Hematopoietic multipotent progenitor cell treated with erythropoietin and hydrocortisone succinate and interleukin-3 and kit ligand, for 6 days (in vitro differentiated cells): ENCODE measurements around the gene ITM2C.
A peak's percentile ranks its signal among the peaks of the same experiment; 100 is the strongest.

Experiments
- DNase-seq: peaks from one replicate; pipeline ENCODE4 v3.0.0-alpha.2; 2015

Gene ITM2C

GRCh38 chr2:230893841-230894781 lies 29.4 kb downstream of the ITM2C start:
- no peak for DNase-seq

GRCh38 chr2:230895536-230896345 lies 31.0 kb downstream of the ITM2C start:
- DNase-seq = peak; percentile 69

DNA sequence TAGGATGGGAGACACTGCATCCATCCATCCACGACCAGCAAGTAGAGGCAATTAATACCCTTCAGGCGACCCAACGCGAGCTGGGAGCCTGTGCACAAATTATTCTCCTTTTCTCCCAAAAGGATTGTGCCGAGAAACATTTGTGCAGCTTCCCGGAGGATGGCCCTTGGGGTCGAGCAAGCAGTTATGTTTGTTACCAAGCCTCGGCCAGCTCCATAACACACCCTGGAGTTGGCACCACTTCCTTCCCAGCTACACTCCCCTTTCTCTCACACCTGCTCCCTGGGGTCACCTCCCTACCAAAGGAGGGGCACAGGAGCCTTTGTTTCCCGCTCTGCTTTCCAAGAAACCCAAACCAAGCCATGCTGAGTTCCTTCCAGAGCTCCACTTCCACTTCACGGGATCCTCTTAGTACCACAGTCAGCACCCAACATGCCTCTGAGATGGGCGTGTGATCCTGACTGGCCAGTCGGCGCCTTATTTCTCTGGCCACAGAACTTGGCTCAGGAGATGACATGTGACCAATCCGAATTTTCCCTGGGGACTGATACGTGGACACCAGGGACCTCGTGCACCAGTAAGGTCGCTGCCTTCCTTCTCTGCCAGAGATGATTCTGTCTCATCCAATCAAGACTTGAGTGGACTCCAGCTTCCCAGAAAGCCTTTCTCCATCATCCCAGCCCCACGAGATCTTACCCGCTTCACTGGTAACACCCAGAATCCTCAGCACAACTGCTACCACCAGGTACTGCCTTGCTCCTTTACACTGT lies 31.8 kb downstream of the ITM2C start:
- no peak for DNase-seq

DNA sequence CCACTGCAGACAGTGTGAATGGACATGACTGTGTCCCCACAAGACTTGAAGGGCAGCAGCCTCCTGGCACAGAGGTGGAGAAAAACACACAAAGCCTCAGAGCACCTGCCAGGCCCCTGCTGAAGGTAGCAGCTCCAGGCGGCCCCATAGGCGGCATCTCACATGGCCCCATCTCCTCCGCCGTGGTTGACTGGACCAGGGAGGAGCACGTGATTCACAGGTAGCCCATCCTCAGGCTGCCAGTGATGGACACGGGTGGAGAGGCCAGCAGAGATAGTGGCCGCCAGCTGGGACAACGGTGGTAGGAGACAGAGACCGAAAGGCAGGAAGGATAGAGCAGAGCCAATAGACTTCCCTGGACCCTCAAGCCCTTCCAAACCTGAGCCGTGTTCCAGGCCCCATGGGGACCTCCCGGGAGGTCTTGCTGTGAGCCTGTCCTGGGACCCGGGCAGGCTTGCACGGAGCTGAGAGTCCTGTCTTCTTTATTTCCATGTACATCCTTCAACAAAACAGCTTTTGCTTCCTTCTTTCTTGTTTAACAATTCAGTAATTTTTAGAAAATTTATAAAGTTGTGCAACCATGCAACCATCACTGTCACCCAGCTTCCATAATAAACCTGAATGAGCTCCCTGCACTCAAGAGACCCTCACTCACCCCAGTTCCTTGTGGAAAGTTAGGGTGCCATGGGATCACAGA lies 33.4 kb downstream of the ITM2C start:
- DNase-seq = no peak

DNA sequence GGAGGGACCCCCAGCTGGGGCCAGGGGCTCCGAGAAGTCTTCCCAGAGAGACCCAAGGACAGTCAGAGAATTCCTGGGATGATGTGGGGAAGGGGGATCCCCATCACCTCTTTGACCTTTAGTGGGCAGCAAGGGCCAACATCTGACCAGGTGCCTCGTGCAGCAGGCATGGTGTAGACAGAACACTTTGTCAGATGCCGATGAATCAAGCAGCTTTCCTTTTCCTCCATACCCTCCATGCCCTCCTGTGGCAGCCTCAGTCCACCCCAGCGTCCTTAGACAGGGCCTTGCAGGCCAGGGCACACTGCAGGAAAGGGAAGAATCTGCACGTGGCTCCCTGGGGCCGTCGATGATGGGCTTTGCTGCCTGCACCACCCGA lies 34.0 kb downstream of the ITM2C start:
- DNase-seq = no peak

DNA sequence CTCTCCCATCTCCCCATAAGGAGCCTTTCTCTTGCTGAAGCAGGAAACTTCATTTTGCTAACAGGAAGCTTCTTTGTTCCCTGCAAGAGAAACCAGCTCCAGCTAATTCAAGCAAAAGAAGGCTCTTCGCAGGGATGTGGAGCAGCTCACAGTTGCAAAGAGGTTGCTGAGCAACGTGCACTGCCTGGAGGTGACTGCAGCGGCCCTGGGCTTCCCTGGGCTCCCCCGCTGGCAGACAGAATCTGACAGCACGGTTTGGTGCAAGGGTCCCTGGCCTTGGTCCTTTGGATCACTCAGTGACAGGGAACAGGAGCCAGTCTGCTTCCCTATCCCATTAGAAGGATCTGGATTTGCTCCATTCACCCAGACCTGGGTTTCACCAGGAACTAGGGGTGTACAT lies 34.5 kb downstream of the ITM2C start:
- DNase-seq = no peak

DNA sequence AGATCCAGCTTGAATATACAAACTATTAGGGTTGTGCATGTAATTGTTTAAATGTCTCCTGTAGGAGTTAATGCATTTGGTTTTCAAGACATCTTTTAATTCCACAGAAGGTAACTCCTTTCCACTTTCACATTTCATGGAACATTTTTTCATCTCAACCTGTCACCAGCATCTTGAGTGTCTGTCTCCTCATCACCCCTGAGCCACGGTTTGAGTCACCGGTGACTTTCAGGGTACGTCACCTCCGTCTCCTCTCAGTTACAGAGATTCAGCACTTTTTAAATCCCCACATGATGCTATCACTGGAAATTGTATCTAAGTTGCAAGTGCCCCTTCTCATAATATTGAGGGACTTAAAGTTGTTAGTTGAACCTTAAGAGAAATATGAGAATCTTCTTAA lies 35.0 kb downstream of the ITM2C start:
- DNase-seq = no peak

- DNase-seq = no peak
Observed at GRCh38 chr2:230900336-230900995, 35.7 kb downstream of the ITM2C start.

DNA sequence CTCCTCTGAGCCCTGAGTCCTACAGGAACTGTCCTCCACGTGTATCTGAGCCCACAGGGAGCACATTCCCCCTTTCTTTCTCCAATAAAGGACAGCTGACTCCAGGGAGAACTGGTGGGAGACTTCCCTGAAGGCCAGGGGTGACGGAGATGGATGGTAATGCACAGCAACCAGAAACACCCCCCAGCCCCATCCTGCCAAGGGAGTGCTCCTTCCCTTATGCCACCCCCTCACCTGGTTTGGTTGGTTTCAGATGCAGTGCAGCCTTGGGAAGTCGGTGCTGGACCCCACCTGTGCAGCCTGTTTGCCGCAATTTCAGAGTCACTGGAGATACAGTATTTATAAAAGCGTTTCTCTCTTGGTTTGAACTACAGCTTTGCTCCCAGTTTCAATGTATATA lies 36.3 kb downstream of the ITM2C start:
- no peak for DNase-seq

DNA sequence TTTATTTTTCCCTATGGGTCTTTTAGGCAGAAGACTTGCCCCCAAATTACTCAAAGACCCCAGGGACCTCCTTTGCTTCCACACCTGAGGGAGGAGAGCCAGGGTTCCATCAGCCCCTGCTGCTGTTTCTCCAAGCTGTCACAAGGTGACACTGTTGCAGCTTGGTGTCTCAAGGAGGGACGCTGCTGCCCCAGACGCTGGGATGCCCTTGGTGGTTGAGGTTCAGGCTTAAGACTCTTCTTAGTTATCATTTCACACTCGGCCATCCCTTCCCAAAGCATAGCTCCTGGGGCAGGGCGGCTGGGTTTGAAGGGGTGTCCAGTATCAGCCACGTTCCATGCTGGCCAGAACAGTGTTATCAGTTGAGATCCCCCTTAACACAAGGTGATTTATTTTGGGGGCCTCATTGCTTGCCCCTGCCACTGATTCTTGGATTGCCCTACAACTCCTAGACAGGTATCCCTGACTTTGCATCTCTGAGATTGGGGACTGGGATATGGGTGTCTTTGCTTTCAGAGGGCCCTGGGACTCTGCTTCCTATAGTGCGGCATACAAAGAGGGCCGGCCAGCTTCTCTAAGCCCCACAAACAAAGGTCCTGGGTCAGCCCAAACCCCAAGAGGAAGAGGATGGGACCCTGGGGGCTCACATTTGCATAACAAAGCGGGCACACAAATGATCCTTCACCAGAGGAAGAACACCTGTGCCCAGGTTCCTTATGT lies 37.6 kb downstream of the ITM2C start:
- DNase-seq = peak; percentile 75

GRCh38 chr2:230903231-230904150 lies 38.7 kb downstream of the ITM2C start:
- DNase-seq = no peak

GRCh38 chr2:230904856-230905447 lies 40.2 kb downstream of the ITM2C start:
- DNase-seq = no peak

DNA sequence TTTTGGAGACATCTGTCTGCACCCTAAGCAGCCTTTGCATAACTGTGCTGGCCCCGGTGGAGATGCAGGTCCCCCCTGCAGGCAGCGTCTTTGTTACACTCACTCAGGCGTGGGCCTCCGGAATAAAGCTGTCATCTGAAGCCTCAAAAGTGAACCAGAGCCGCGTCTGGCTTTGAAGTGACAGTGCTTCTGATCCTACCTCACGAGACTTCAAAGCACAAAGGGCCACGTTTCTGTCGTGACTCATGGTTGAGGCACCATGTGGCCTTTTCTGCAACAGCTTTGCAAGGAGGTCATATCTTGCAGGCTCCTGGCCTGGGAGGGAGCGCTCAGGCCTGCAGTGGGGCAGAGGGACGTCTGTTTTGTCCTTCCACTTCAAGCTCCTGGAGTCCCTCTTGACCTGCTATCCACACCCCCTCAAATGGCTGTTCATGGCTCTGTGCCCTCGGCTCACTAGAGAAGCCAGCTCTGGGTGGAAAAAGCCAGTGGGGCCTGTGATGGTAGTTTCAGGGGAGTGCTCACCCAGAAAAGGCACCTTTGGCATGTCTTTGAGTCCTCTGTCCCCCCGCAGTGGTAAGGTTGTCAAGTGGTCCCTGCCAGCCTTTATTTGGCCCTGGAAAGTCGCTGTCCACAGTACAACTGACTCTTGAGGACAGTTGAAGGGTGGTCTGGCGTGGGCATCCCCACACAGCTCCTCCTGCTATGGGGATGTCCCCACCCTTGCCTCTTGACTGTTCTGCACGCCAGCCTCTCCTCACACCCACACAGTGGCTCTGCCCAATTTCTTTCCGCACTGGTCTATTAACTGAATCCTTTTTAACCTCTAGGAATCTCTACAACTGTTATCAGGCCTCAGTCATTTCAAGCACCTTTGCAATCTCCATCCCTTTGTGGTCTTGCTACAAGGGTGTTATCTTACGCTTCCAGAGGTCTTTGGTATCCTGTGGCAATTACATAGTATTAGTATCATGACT lies 41.0 kb downstream of the ITM2C start:
- DNase-seq = no peak

DNA sequence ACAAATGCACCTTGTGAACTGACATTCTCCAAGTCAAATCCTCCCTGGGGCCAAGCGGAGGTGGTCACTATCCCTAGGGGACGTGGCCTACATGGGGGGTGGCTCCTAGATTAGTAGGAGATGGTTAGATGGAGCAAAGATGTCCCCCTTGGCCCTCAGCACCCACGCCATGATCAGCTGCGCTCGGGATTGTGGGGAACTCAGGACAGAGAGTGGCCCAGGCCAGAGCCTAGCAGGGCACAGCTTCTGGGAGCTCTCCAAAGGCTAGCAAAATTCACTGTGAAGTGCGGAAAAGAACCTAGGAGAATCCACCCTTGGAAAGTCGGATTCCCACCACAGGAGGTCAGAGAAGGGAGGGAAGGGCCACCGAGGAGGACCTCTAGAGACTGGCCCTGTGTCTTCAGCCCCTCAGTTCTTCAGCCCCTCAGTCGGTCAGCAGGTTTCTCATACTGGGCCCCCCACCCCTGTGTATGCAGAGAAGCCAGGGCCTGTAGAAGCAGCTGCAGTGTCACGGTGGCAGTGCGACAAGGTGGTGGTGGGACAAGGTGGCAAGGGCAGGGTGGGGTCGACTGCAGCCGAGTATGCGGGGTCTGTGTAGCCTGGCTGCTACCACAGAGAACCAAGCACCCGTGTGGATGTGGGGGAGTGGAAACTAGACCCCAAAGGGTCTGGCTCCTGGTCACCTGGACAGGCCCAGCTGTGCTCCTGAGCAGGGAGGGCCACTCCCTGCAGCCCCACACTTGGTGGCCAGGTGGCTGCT lies 41.9 kb downstream of the ITM2C start:
- DNase-seq = no peak

DNA sequence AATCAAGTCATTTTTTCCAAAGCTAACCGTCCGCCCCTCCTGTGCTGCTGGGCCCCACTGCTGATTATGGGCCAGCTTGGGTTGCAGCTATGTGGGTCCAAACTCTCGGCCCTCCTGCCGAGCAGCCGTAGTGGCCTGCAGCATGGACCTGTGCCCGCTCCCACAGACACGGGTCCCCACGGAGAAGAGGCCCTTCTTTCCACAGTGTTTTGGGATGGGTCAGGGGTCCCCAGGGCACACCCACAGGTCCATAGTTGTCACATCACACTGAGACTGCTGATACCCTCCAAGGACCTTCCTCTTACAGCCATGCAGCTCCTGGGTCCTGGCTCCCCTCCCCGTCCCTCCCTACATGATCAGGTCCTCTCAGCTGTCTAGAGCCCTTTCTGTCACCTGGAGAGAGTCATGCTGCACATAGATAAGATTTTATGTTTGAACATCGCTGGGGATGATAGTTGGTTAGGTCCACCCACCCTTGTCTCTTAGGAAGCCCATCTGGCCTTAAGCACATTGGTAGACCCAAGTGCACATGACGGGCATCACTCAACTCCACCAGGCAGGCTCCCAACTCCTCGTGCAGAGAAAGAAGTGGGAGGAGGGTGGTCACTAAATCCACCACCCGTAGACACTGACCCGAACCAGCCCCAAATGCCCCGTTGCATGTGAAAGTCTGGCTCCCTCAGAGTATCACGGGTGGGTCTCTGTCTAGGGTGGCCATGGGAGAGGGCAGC lies 42.8 kb downstream of the ITM2C start:
- no peak for DNase-seq

- no peak for DNase-seq
Observed at GRCh38 chr2:230908092-230908594, 43.4 kb downstream of the ITM2C start.
